Measurements from ENCODE around the gene ADCY1.

DNA sequence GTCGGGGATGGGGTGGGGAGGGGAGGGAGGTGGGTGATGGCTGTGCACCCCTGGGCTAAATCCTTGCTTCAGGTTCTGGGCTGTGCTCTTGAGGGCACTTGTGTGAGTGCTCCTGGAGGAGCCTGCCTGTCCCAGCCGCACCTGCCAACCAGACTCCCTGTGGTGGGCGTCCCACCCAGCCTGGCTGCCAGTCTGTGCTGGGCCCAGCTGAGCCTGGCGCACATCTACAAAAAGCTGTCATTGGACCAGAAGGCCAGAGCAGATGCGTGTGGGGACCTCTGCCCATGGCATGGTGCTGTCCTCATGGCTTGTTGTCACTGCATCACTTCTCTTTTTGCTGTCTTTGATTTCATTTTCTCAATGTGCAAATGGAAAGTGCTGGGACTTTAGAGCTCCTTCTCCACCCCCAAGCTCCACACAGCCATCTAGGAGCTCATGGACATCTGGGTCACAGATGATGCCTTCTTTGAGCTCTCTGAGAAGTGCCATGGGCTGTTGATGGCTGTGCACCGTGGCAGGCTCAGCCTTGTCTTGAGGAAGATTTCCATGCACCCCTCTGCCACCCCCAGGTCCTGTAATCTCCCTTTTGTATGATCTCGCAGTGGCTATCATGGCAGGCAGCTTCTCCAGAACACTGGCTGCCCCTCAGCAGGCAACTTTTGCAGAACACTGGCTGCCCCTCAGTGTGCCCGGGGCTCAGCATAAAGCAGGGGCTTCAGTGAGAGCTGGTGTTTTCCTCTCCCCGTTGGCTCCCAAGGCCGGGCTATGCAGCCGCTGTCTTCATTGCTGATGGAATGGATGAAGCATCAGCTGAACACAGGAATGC is 83.9 kb downstream of the ADCY1 start:
- TF ChIP-seq, protein P1, sequence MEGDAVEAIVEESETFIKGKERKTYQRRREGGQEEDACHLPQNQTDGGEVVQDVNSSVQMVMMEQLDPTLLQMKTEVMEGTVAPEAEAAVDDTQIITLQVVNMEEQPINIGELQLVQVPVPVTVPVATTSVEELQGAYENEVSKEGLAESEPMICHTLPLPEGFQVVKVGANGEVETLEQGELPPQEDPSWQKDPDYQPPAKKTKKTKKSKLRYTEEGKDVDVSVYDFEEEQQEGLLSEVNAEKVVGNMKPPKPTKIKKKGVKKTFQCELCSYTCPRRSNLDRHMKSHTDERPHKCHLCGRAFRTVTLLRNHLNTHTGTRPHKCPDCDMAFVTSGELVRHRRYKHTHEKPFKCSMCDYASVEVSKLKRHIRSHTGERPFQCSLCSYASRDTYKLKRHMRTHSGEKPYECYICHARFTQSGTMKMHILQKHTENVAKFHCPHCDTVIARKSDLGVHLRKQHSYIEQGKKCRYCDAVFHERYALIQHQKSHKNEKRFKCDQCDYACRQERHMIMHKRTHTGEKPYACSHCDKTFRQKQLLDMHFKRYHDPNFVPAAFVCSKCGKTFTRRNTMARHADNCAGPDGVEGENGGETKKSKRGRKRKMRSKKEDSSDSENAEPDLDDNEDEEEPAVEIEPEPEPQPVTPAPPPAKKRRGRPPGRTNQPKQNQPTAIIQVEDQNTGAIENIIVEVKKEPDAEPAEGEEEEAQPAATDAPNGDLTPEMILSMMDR (IDR thresholded peaks at IDR 0.05) = no peak
- no peak for TF ChIP-seq POLR2A (IDR thresholded peaks at IDR 0.05)
- no peak for TF ChIP-seq EP300 (IDR thresholded peaks at IDR 0.05)
